GM18951 (cell line): ENCODE measurements around the gene AMER2.
"Not testable (repeated sequence)": the region's sequence is repeated elsewhere in the genome, so short reads cannot be mapped to it uniquely, and the experiment has no call there.

Experiments used
- POLR2A ChIP-seq: IDR thresholded peaks from 4 replicates; pipeline ENCODE4 v1.6.1; 2011; ENCODE audit warnings: mild to moderate bottlenecking; ENCODE audit not compliant: insufficient read length, insufficient read depth; ENCODE audit errors: extremely low read depth
- in situ Hi-C: fragments of 300-500 bp; cut with MboI; formaldehyde crosslinking; loops from one replicate; pipeline ENCODE4 v1.12.0; 2022; ENCODE audit warnings: low sequenced_read_pairs, mixed read lengths, inconsistent platforms; ENCODE audit not compliant: unreplicated experiment

The AMER2 gene

DNA sequence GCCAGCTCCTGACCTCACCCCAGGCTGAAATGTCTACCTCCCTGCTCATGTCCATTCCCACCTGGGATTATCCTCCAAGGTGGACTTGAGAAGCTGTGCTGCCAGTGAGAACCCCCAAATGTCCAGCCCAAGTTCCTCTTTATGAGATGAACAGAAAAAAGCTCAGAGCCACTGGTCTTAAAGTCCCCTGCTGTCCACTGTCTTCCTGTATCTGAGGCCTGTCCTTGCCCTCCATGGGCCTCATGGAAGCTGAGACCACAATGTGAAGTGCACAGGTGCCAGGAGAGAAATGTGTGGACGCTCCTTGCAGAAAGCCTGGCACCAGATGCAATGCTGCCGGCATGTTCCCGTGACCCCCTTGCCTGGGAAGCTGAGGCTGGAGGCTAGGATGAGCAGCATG is 3.3 kb upstream of the AMER2 start:
- in situ Hi-C loops = no loop called here
- no peak for TF ChIP-seq POLR2A

DNA sequence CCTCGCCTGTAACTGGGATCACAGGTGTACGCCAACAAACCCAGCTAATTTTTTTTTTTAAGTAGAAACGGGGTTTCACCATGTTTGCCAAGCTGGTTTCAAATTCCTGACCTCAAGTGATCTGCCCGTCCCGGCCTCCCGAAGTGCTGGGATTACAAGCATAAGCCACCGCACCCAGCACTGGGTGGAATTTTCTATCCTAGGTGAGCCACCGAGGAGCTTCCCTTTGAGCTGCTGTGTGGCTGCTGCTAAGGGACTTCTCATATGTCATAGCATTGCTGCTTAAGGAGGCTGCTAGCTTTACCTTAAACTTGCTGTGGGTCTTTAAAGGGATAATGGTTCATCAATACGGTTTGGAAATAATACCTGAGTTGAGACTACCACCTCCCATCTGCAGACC is 2.9 kb upstream of the AMER2 start:
- TF ChIP-seq POLR2A = no peak
- in situ Hi-C loops = no loop called here

DNA sequence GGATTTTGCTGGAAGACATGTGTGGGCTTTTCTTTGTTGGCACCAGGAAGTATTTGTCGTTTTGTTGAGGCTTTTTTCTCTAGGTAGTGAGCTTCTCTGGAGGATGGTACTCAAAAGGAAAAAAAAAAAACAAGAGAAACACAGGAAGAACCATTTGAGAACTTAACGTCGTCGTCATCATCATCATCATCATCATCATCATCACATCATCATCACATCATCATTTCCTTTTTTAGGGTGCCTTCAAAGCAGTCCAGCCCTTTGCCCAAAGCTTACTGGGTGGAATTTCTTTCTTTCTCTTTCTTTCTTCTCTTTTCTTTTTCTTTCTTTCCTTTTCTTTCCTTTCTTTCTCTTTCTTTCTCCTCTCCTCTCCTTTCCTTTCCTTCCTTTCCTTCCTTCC is 2.2 kb upstream of the AMER2 start:
- in situ Hi-C loops = no loop called here
- no peak for TF ChIP-seq POLR2A

DNA sequence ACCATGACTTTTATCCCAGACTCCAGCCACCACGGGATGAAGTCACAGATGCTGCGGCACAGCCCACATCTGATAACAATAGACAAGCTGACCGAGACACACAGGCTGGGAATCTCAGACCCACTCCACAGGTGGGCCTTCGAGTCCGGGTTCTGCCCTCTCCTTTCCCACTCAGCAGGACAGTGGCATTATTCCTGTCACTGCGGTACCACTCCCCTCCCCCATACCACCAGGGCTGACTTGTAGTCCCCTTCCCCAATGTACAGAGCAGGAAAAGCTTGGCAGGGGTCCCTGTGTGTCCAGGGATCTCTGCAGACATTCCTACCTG is 179 bp upstream of the AMER2 start:
- in situ Hi-C loops = no loop called here
- TF ChIP-seq POLR2A = no peak

DNA sequence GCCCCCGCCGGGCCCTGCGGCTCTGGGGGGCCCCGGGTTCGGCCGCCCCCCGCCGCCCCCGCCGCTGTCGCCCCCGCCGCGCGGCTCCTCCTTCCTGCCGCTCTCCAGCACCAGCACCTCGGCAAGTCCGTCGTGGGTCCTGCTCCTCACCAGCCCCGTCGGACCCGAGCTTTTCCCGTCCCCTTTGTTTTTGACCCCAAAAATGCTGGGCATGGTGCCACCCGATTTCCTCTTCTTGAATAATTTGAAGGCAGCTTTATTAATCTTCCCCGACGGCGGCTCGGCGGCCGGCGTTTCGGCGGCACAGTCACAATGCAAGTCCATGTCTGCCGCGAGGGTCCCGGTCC is 945 bp downstream of the AMER2 start:
- no peak for TF ChIP-seq POLR2A
- in situ Hi-C loops = no loop called here

DNA sequence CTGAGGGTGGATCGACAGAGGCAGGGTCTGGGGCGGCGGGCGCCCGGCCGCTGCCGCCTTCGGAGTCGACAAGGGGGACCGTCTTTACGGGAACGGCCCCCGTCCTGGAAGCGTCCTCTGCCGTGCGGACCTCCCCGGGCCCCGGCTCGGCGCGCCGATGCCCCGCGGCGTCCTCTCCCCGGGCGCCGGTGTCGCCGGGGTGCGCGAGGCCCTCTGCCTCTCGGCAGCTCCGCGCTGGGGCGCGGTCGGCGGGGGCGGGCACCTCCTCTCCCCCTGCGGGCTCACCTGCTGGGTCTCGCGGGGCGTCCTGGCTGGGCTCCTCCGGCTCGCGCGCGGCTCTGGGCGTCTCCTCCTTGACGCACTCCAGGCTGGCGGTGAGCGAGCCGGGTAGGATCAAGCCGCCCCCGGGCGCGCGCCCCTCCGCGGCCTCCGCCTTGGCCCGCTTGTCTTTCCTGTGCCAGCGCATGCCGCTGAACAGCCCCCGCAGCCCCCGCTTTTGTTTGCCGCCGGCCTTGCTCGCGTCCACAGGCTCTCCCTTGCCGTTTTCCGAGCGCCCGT is 1.5 kb downstream of the AMER2 start:
- in situ Hi-C loops = no loop called here
- TF ChIP-seq POLR2A = no peak

DNA sequence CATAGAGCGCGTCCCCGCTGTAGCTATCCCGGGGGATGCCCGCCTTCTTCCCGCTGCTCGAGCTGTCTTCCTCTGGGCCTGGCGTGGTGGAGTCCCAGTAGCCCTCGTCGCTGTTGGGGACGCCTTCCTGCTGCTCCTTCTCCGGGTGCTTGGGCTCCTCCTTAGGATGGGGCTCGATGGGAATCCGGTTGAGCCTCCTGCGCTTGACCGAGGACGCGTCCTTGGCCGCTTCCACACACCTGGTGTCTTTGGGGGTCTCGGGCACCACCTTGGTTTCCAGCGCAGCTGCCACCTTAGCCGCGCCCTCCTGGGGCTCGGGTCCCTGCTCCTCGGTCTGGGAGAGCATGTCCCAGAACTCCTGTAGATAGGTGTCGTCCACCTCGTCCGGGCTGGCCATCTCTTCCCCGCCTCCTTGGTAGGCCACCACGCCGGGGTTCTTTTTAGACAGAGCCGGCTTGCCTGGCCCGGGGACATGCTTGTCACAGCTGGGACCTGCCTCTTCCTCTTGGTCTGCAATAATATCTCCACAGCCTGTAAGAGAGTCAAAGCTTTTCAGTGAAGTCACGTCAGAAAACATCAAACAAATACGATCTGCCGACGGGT is 2.0 kb downstream of the AMER2 start:
- in situ Hi-C loops = no loop called here
- no peak for TF ChIP-seq POLR2A

DNA sequence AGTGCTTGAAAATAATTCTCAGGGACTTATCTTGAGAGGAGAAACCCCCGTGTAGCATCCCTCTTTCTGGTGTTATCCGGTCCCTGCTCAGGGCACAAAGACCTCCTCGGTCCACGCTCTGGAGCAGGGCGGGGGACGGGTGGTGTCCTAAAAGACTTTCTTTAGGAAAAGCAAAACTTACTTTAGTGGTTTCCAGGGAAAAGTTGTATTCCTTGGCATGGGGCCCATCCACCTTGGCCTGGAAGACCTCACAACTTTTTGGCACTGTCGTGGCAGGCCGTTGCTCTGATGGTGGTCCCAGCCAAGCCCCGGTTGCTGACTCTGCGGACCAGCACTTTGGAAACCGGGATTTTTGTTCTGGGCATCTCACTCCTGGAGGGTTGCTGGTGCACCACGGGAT is 2.7 kb downstream of the AMER2 start:
- in situ Hi-C loops = no loop called here

DNA sequence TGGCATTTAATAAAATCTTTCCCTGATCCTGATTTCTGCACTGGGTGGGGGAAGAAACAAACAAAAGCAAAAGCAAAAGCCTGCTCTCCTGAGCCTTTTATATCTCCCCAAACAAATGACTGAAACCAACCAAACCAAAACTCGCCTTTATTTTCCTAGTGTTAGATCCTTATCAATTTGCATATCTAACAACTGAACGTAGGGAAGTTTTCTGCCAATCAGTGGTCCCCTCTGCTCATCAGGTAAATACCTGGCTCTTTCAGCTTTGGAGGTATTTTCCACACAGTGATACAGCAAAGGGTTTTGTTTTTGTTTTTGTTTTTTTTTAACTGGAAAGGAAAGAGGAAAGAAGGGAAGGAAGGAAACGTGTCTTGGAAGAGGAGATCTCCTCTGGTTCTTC is 3.3 kb downstream of the AMER2 start:
- in situ Hi-C loops = no loop called here
- TF ChIP-seq POLR2A = no peak

More for the DNA sequence above, 2.7 kb downstream of the AMER2 start:
- TF ChIP-seq POLR2A = no peak

DNA sequence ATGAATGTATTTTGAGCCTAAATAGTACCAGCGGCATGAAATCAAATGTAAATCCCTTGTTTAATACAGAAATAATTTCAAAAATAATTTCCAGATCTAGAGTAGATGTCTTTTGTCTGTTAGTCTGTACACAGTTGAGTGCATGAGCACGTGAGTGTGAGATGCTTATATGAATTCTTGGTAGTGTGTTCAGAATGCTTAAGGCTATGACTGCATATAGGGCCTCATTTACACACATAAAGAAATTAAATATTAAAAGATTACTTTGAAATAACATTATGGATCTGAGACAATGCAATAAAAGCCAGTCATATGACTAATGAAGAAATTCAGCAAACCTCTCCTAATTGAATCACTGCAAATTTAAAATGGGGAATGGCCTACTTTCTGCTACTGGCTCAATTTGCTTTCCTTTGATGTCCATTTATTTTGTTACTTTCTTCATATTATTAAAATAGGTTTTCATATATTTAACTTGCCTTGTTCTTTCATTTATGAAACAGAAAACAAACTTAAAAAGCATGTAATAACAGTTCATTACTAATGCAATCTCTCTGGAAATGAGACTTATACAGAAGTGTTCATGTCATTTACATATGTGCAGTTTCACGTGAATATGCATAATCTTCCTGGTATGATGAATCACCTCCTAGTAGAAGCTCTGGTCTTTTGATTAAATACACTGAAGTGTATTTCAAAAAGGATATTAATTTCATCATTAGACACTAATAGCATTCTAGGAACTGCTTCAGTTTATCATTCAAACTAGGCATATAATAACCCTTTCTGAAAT is 4.5 kb downstream of the AMER2 start:
- in situ Hi-C loops = no loop called here
- TF ChIP-seq POLR2A = no peak

DNA sequence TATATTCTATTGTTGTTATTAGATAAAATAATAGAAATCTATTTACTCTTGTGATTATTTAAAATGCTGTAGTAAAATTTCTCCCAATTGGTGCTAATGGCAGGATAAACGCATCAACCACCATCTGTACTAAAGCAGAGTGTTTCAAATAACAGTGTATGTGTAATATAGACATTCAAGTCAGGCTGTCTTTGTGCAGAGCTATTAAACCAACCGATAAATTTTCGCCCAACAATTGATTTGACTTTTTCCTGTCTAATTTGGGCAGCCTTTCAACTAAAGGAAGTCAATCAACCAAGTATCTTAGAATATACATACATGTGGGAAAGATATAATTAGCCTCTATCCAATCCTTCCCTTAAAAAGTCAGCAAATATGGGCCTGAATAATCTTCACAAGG is 5.8 kb downstream of the AMER2 start:
- in situ Hi-C loops = no loop called here
- TF ChIP-seq POLR2A = no peak

DNA sequence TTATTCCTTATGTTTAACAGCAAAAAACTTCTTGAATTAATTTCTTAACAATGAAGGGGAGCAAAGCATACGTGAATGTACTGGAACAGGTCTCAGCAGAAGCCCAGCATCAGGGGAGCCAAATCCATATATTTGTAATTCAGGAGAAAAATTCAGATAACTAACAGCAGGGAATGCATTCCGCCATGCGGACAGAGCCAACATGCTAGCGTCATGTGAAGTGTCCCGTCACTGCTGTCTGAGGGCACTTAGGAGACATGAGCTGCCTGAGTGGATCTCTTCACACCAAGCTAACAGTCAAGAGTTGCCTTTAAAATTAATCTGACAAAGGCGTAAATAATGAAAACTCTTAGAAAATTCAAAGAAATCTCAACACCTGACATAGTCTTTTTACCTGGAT is 6.4 kb downstream of the AMER2 start:
- in situ Hi-C loops = no loop called here
- no peak for TF ChIP-seq POLR2A

DNA sequence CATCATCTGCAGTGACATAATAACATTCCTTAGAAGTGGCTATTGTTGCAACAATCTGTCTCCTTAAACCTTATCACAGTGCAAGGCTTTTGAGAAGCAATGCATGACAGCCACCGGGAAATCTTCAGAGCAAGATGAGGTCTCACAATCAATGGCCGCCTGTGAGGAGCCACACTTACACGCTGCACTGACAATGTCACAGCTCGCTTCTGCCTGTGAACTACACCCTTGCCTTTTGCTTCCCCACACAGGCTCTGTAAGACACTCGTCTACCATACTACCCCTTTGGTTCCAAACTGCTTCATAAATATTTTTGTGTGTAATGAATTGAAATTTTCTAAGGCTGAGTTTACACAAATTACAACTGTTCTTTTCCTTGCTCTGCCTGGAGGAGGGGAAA is 6.9 kb downstream of the AMER2 start:
- in situ Hi-C loops = not testable (repeated sequence)

DNA sequence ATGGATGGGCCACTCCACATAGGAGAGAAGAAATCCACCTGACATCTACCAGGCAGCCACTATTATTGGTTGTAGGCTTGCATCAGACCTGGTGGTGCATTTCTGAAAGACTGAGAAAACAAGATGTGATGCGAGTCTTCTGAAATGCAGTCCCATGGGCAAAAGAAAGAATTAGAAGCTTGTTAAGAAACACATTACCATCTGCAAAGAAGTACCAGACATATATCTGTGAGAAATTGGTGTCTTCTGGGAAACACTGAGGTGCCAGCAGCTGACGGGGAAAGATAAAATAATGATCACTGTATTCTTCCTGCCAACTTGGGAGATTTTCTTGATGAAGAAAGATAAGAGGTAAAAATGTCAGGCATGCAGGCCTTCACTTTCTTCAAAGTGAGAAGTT is 14.4 kb downstream of the AMER2 start:
- in situ Hi-C loops = no loop called here
- no peak for TF ChIP-seq POLR2A

DNA sequence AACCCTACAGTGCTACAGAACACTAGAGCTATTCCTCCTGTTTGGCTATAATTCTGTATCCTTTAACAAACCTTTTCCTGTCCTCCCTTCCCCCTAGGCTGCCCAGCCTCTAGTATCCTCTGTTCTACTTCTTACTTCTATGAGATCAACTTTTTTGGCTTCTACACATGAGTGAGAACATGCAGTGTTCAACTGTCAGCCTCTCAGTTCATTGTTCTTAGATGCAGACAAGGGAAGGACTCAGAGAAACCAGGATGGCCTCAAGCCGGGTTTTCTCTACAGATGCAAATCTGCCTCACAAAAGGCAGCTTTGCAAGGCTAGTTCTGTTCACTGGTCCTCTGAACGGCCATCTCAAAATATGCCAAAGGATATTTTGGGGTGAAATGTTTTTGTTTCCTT is 18.4 kb downstream of the AMER2 start:
- no peak for TF ChIP-seq POLR2A
- in situ Hi-C loops = no loop called here

DNA sequence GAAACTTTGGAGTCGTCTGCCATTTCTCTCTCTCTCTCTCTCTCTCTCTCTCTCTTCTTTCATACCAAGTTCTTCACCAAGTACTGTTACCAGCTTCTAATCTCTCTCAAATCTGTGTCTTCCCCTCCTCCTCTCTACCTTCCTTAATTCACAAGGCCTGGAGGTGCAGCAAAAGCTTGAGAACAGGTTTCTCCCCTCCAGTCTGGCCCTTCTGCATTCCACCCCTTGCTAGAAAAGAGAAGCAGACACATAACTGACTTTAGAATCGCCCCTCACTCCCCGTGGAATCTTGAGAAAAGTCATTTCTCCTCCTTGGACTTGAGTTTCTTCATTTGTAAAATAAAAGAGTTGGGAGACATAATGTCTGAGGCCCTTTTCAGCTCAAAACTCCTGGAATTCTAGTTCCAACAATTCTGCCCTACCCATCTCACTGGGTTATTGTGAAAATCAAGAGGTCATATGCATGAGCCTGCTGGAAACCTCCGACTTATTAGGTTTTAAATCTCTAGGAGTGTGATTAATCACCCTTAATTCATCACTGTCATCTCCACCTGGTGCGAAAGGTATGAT is 20.4 kb downstream of the AMER2 start:
- no peak for TF ChIP-seq POLR2A

More for the DNA sequence above, 20.4 kb downstream of the AMER2 start:
- in situ Hi-C loops = no loop called here
